HepG2 (cell line): Measurements from ENCODE around the gene HSD11B1. TPM values are rescaled to one million over a fixed set of nuclear protein-coding genes. Genes with fewer than 3 reads are reported as not detected.

Experiments used
- ATAC-seq: fragments of 200-7000 bp; cut with Tn5 transposase; 3 replicates; pipeline ENCODE4 v1.9.1; 2020; ENCODE audit warnings: mild to moderate bottlenecking, moderate library complexity
- BruUV-seq: library from RNA; stranded (reverse); fragments of 400-500 nt; replicated peaks from 2 replicates; lab custom pipeline; 2021; lab: Mats Ljungman, UMichigan
- CTCF ChIA-PET: fragments of 300-600 bp; formaldehyde crosslinking; extraction: SDS; loops from one replicate; lab custom pipeline; 2021; ENCODE audit warnings: low total read pairs, inconsistent platforms, low intra/inter-chr PET ratio; lab: Yijun Ruan, JAX
- POLR2A ChIA-PET: fragments of 350-600 bp; sonication (Branson Sonifier 250); formaldehyde crosslinking; loops from one replicate; lab custom pipeline; 2020; ENCODE audit warnings: antibody characterized with exemption, inconsistent platforms; lab: Yijun Ruan, JAX
- DNase-seq: peaks from one replicate; pipeline ENCODE4 v3.0.0-alpha.2; 2015; ENCODE audit warnings: low spot score
- FAIRE-seq: peaks from 3 replicates; lab custom pipeline; 2011; peaks lifted over from hg19 to GRCh38; lab: Jason Lieb, UNC
- H2AFZ ChIP-seq: one replicate; pipeline ENCODE4 v1.6.1; 2011; ENCODE audit warnings: low read length, inconsistent platforms
- H3K27ac ChIP-seq: fragments of 300-600 bp; 3 replicates; pipeline ENCODE4 v1.8.0; 2011; ENCODE audit warnings: mixed run types, mild to moderate bottlenecking, mixed read lengths, low read length, inconsistent platforms; ENCODE audit not compliant: insufficient read depth; ENCODE audit errors: extremely low read length
- H3K27me3 ChIP-seq, 2 experiments: fragments of 200-600 bp in 1 of 2; 2 replicates in 1 of 2; 3 replicates in 1 of 2; pipeline versions ENCODE4 v1.6.0 to v1.8.0; 2011; ENCODE audit warnings: low read length in 2 of 2, mild to moderate bottlenecking in 2 of 2, moderate library complexity in 2 of 2, inconsistent platforms in 1 of 2; ENCODE audit not compliant: insufficient read depth in 2 of 2, control insufficient read depth in 1 of 2
- H3K36me3 ChIP-seq, 2 experiments: fragments of 200-600 bp in 1 of 2; replicated peaks in 1 of 2; 2 replicates in 1 of 2; 3 replicates in 1 of 2; pipeline versions ENCODE4 v1.5.1 to v1.8.0; 2011; ENCODE audit warnings: low read length in 2 of 2, inconsistent platforms in 1 of 2; ENCODE audit not compliant: insufficient read depth in 2 of 2, control insufficient read depth in 1 of 2
- H3K4me1 ChIP-seq: 2 replicates; pipeline ENCODE4 v1.5.1; 2012; ENCODE audit warnings: low read length, inconsistent platforms; ENCODE audit not compliant: insufficient read depth
- H3K4me2 ChIP-seq: 2 replicates; pipeline ENCODE4 v1.6.0; 2011; ENCODE audit warnings: low read depth, low read length, inconsistent platforms
- H3K4me3 ChIP-seq, 3 experiments: fragments of 200-600 bp in 1 of 3; sonication (generic), shearing (Covaris generic) in 1 of 3; replicated peaks in 1 of 3; 2 replicates each; pipeline ENCODE4 v1.5.1; 2011 to 2016; ENCODE audit warnings: low read length in 3 of 3, inconsistent platforms in 2 of 3, low read depth in 2 of 3, mild to moderate bottlenecking in 2 of 3, control low read depth in 1 of 3, mixed read lengths in 1 of 3; ENCODE audit not compliant: insufficient read depth in 1 of 3
- H3K79me2 ChIP-seq: one replicate; pipeline ENCODE4 v1.6.1; 2011; ENCODE audit warnings: low read length, inconsistent platforms; ENCODE audit not compliant: insufficient read depth
- H3K9ac ChIP-seq: 2 replicates; pipeline ENCODE4 v1.6.0; 2011; ENCODE audit warnings: mild to moderate bottlenecking, low read depth, low read length, inconsistent platforms; ENCODE audit not compliant: insufficient read depth
- H3K9me3 ChIP-seq: 2 replicates; pipeline ENCODE4 v1.5.1; 2012; ENCODE audit warnings: mild to moderate bottlenecking, low read length
- H4K20me1 ChIP-seq: 2 replicates; pipeline ENCODE4 v1.6.0; 2011; ENCODE audit warnings: inconsistent platforms, mild to moderate bottlenecking, low read length, moderate library complexity; ENCODE audit not compliant: insufficient read depth
- IKZF4 ChIP-seq: sonication (generic); formaldehyde crosslinking; IDR thresholded peaks from 2 replicates; pipeline ENCODE4 v1.5.1; 2020; ENCODE audit warnings: borderline replicate concordance, mild to moderate bottlenecking, low read depth, missing genetic modification reagents; ENCODE audit errors: not compliant biosample characterization
- KAT8 ChIP-seq: IDR thresholded peaks from 2 replicates; pipeline ENCODE4 v1.6.1; 2016; ENCODE audit warnings: missing genetic modification reagents, missing compliant biosample characterization
- MAFK ChIP-seq, 2 experiments: IDR thresholded peaks in 1 of 2; conservative IDR thresholded peaks in 1 of 2; 2 replicates each; pipeline ENCODE4 v1.6.1; 2011; ENCODE audit warnings: improper control_type of control experiment in 2 of 2, low read length in 2 of 2
- POGZ ChIP-seq: sonication (generic); formaldehyde crosslinking; IDR thresholded peaks from 2 replicates; pipeline ENCODE4 v1.4.0; 2020; ENCODE audit warnings: mild to moderate bottlenecking, missing genetic modification reagents
- REL ChIP-seq: sonication (generic); formaldehyde crosslinking; conservative IDR thresholded peaks from 2 replicates; pipeline ENCODE4 v1.8.0; 2022; ENCODE audit warnings: mild to moderate bottlenecking, missing genetic modification reagents, moderate library complexity
- TARDBP ChIP-seq: sonication (generic); formaldehyde crosslinking; IDR thresholded peaks from 2 replicates; pipeline ENCODE4 v1.8.0; 2022; ENCODE audit warnings: mild to moderate bottlenecking, missing genetic modification reagents
- ZKSCAN1 ChIP-seq: fragments of 150-350 bp; IDR thresholded peaks from 2 replicates; pipeline ENCODE4 v1.6.1; 2014; ENCODE audit warnings: low read length
- ZNF570 ChIP-seq: sonication (generic); formaldehyde crosslinking; IDR thresholded peaks from 2 replicates; pipeline ENCODE4 v1.4.0; 2020; ENCODE audit warnings: mild to moderate bottlenecking, missing genetic modification reagents, borderline replicate concordance
- ZNF746 ChIP-seq: sonication (generic); formaldehyde crosslinking; IDR thresholded peaks from 2 replicates; pipeline ENCODE4 v1.8.0; 2022; ENCODE audit warnings: mild to moderate bottlenecking, missing genetic modification reagents
- WGBS: methylation state at CpG from one replicate; pipeline ENCODE4 v1.1.6; 2017; ENCODE audit warnings: low lambda C conversion rate; 5-methylcytosine and 5-hydroxymethylcytosine counted together
- in situ Hi-C: cut with HindIII; loops from 2 replicates; pipeline ENCODE4 v1.10.0; 2017; ENCODE audit warnings: low pct_unique_long_range_greater_than_20kb; ENCODE audit not compliant: extremely low pct_ligation_motif_present
- intact Hi-C: fragments of 100-400 bp; cut with micrococcal nuclease; formaldehyde crosslinking; loops from one replicate; pipeline ENCODE4 v1.10.0; 2022; ENCODE audit not compliant: unreplicated experiment
- polyA plus RNA-seq, 8 experiments: library from polyadenylated mRNA; depleted of rRNA in 3 of 8; stranded (reverse) in 7 of 8; unstranded in 1 of 8; fragments of >200 nt; fragmentation: Illumina TruSeq in 4 of 8; extraction: Trizol in 4 of 8; gene quantifications; 2 replicates each; pipeline versions ENCODE4 v1.2.1 to v1.2.3, GENCODE V29; 2011 to 2016; ENCODE audit warnings: low read depth in 4 of 8, missing spikeins in 1 of 8, mixed read lengths in 1 of 8; ENCODE audit not compliant: insufficient read depth in 1 of 8
- total RNA-seq, 5 experiments: library from RNA; depleted of rRNA; stranded (reverse); fragments of >200 nt; fragmentation: Illumina TruSeq; extraction: Trizol; gene quantifications; 2 replicates each; pipeline ENCODE4 v1.2.3, GENCODE V29; 2016; ENCODE audit warnings: low read depth in 1 of 5
- TF ChIP-seq, protein P1 (sequence below), 2 experiments: fragments of 450-650 bp in 1 of 2; sonication (generic) in 1 of 2; formaldehyde crosslinking in 1 of 2; IDR thresholded peaks; 2 replicates each; pipeline versions ENCODE4 v1.6.1 to v1.8.0; 2016 to 2022; ENCODE audit warnings: antibody characterized with exemption in 1 of 2, mild to moderate bottlenecking in 1 of 2, missing genetic modification reagents in 1 of 2

HSD11B1 gene
- total and polyA plus RNA-seq, 2 of the 13 experiments (the other 11 are each of a cell fraction or from before 2014, with no cell fraction given), result not detected

DNA sequence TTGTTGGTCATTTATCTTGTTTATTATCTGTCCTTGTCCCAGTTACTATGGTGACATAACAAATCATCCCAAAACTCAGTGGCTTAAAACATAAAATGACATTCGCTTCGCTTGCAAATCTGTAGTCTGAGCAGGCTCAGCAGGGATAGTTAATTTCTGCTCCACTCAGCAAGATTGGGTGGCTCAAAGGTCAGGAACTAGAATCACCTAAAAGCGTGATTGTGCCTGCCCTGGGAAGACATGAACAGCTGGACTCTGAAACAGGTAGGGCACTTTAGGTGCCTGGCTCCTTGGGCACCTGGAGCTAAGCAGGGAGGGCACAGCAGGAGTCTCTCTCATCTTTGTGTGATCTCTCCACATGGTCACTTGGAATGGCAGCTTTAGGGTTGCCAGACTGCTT is 36.5 kb downstream of the HSD11B1 start:
- H4K20me1 ChIP-seq, result no peaks in the 10 kb centered on the region
- ATAC-seq (no peak), FAIRE-seq (no peak), DNase-seq (no peak)
- H2AFZ ChIP-seq, result no peak overlapping the region
- no peaks in the 10 kb centered on the region for H3K36me3 ChIP-seq
- ChIA-PET POLR2A (no interaction called here), CTCF (no interaction called here)
- no peaks in the 10 kb centered on the region; a peak in 1 of 5 replicates for H3K27me3 ChIP-seq
- H3K9ac ChIP-seq, result no peak overlapping the region
- intact Hi-C loops (no loop called here), in situ Hi-C loops (no loop called here)
- H3K9me3 ChIP-seq, result no peaks in the 10 kb centered on the region
- TF ChIP-seq ZNF570 (no peak), ZKSCAN1 (no peak), MAFK (conservative IDR thresholded peaks at IDR 0.05 in 1 of 2, IDR thresholded peaks at IDR 0.05 in 1 of 2; ENCODE audit: low read length in 2 of 2) (0 out of 4 replicates have a peak, but pooled peaks of 1 of the 2 experiments have one; percentile 12), REL (CRISPR knock-in tag) (no peak)
- no peaks in the 10 kb centered on the region for H3K79me2 ChIP-seq
- H3K4me3 ChIP-seq, result no peak overlapping the region
- no peaks in the 10 kb centered on the region for H3K4me1 ChIP-seq
- H3K4me2 ChIP-seq, result no peak overlapping the region
- H3K27ac ChIP-seq, result no peak overlapping the region
- BruUV-seq, result no TSS peak
- WGBS, result 33% methylated on average over 3 of the region's 3 CpGs

DNA sequence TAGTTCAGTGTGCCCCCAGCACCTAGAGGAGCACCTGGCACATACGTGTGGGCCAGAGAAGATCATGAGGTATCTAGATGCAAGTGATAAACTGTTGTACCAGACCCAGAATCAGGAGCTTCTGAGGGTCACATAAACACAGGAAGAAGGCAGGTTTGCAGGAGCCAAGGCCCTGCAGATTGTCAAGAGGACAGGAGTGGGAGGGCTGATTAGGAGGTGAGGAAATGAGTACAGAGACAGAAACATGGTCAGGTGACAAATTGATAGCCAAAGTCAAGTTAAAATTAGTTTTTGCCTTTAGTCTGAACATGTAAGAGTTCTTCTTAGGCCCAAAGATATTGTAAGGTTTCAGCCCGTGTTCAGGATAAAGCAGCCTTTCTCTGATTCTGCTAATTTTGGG is 37.2 kb downstream of the HSD11B1 start:
- H3K27me3 ChIP-seq, result no peaks in the 10 kb centered on the region; a peak in 1 of 5 replicates
- intact Hi-C loops, result no loop called here
- H3K4me3 ChIP-seq, result no peak overlapping the region
- no peaks in the 10 kb centered on the region for H3K4me1 ChIP-seq
- no peaks in the 10 kb centered on the region for H4K20me1 ChIP-seq
- POLR2A ChIA-PET, result no interaction called here
- in situ Hi-C loops, result no loop called here
- no peak overlapping the region for H3K9ac ChIP-seq
- ATAC-seq (no peak), DNase-seq (no peak), FAIRE-seq (no peak)
- no peak overlapping the region for H3K27ac ChIP-seq
- no peaks in the 10 kb centered on the region for H3K79me2 ChIP-seq
- CTCF ChIA-PET, result no interaction called here
- WGBS, result 13% methylated on average over 2 of the region's 2 CpGs
- H3K36me3 ChIP-seq, result no peaks in the 10 kb centered on the region
- no peak overlapping the region for H2AFZ ChIP-seq
- H3K4me2 ChIP-seq, result no peak overlapping the region
- H3K9me3 ChIP-seq, result no peaks in the 10 kb centered on the region
- no TSS peak for BruUV-seq
- TF ChIP-seq, protein P1, sequence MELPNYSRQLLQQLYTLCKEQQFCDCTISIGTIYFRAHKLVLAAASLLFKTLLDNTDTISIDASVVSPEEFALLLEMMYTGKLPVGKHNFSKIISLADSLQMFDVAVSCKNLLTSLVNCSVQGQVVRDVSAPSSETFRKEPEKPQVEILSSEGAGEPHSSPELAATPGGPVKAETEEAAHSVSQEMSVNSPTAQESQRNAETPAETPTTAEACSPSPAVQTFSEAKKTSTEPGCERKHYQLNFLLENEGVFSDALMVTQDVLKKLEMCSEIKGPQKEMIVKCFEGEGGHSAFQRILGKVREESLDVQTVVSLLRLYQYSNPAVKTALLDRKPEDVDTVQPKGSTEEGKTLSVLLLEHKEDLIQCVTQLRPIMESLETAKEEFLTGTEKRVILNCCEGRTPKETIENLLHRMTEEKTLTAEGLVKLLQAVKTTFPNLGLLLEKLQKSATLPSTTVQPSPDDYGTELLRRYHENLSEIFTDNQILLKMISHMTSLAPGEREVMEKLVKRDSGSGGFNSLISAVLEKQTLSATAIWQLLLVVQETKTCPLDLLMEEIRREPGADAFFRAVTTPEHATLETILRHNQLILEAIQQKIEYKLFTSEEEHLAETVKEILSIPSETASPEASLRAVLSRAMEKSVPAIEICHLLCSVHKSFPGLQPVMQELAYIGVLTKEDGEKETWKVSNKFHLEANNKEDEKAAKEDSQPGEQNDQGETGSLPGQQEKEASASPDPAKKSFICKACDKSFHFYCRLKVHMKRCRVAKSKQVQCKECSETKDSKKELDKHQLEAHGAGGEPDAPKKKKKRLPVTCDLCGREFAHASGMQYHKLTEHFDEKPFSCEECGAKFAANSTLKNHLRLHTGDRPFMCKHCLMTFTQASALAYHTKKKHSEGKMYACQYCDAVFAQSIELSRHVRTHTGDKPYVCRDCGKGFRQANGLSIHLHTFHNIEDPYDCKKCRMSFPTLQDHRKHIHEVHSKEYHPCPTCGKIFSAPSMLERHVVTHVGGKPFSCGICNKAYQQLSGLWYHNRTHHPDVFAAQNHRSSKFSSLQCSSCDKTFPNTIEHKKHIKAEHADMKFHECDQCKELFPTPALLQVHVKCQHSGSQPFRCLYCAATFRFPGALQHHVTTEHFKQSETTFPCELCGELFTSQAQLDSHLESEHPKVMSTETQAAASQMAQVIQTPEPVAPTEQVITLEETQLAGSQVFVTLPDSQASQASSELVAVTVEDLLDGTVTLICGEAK (IDR thresholded peaks at IDR 0.05), result no peak
- TF ChIP-seq, protein P1 (CRISPR knock-in tag; IDR thresholded peaks at IDR 0.05), result no peak
- TF ChIP-seq KAT8 (CRISPR knock-in tag), result no peak
- no peak for TF ChIP-seq TARDBP (CRISPR knock-in tag)
- TF ChIP-seq IKZF4 (CRISPR knock-in tag), result no peak
- no peak for TF ChIP-seq ZNF746 (CRISPR knock-in tag)
- TF ChIP-seq POGZ (CRISPR knock-in tag), result no peak
